ENCODE measurements around the gene RBM45. TPM values are rescaled to one million over a fixed set of nuclear protein-coding genes. Genes with fewer than 3 reads are reported as not detected.
"Not testable (repeated sequence)": the region's sequence is repeated elsewhere in the genome, so short reads cannot be mapped to it uniquely, and the experiment has no call there.

The RBM45 gene
- total RNA-seq, 4 donors from 2014 or later, result 13.8 to 28.1 (median 22.8) TPM

DNA sequence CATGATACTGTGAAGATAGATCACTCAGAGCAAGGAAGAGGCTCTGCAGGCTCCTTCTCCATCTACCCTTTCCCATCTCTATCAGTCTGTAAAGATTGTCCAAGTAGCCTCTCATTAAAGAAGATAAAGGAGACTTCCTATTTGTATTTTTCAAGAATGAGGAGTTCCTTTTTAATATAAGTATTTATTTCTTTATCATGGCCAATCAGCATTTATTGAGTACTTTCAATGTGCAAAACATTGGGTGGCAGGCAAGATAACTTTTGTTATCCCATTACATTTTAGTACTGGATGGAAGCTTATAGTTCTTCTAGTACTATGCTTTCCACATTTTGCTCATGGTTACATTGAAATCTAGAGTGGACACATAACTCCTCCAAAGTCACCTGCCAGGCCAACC, 36.1 kb upstream of the RBM45 start:
- H3K4me3 ChIP-seq, result no peak overlapping the region
- no peaks in the 10 kb centered on the region for H3K27me3 ChIP-seq
- TF ChIP-seq POLR2A (IDR thresholded peaks at IDR 0.05) (no peak), CTCF (IDR thresholded peaks at IDR 0.05) (no peak)
- DNase-seq, result no peak
- no peak overlapping the region for H3K27ac ChIP-seq
- H3K9me3 ChIP-seq, result no peaks in the 10 kb centered on the region
- no peaks in the 10 kb centered on the region for H3K4me1 ChIP-seq
- H3K36me3 ChIP-seq, result no peaks in the 10 kb centered on the region

- H3K4me1 ChIP-seq, H3K9me3 ChIP-seq, H3K4me3 ChIP-seq, H3K36me3 ChIP-seq, H3K27ac ChIP-seq, DNase-seq, H3K27me3 ChIP-seq: not testable (repeated sequence)
These were observed 33.0 kb upstream of the RBM45 start for GRCh38 chr2:178079279-178079678.

DNA sequence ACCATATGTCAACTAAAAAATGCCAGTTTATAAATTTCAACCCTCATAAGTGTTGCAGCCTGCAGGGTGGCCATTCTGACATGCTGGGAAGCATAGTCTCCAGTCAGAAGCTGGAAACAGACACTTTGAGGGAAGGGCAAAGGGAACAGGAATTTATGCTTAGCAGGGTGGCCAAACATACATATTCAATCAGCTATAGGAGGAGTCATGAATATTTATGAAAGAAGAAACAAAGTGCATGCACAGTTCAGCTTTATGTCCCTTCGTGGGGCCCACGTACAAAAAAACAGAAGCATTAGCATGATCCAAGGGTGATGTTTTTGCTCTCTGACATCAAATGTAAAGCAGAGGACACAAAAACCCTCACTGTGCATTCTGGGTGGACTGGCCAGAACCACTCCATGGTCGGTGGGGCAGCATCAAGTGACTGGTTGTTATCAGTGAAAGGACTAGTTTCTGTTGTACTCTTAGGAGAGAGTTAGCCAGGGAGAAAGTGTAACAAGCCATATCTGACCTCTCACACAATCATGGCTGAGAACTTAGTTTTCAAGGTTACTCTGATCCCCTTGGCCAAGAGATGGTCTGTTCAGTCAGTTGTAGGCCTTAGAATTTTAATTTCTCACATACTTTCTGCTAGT, 29.7 kb upstream of the RBM45 start:
- no peak overlapping the region for H3K27ac ChIP-seq
- no peaks in the 10 kb centered on the region for H3K27me3 ChIP-seq
- DNase-seq, result no peak
- TF ChIP-seq CTCF (IDR thresholded peaks at IDR 0.05) (no peak), POLR2A (IDR thresholded peaks at IDR 0.05) (no peak)
- H3K9me3 ChIP-seq, result no peaks in the 10 kb centered on the region
- no peaks in the 10 kb centered on the region for H3K36me3 ChIP-seq
- H3K4me1 ChIP-seq, result no peaks in the 10 kb centered on the region
- no peak overlapping the region for H3K4me3 ChIP-seq

DNA sequence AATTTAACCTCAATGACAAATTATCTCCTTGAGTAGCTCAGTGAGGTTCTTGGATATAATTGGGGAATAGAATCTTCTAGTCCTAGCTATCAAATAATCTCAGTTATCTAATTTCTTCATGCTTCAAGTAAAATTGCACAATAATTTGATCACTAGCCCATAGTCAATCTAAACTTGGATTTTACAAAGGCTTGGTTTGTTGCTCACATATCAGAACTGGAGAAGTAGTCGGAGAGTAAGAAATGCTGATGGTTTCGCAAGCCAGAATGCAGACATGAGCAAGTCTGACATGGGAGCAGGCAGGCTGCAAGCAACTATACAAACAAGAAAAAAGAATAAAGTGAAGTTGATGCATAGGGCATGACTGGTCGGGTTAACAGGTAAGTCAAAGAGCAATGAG, 28.0 kb upstream of the RBM45 start:
- no peaks in the 10 kb centered on the region for H3K9me3 ChIP-seq
- H3K27me3 ChIP-seq, result no peaks in the 10 kb centered on the region
- no peak for DNase-seq
- no peak overlapping the region for H3K4me3 ChIP-seq
- no peaks in the 10 kb centered on the region for H3K4me1 ChIP-seq
- no peaks in the 10 kb centered on the region for H3K36me3 ChIP-seq
- H3K27ac ChIP-seq, result no peak overlapping the region
- no peak for TF ChIP-seq CTCF (IDR thresholded peaks at IDR 0.05)
- no peak for TF ChIP-seq POLR2A (IDR thresholded peaks at IDR 0.05)

DNA sequence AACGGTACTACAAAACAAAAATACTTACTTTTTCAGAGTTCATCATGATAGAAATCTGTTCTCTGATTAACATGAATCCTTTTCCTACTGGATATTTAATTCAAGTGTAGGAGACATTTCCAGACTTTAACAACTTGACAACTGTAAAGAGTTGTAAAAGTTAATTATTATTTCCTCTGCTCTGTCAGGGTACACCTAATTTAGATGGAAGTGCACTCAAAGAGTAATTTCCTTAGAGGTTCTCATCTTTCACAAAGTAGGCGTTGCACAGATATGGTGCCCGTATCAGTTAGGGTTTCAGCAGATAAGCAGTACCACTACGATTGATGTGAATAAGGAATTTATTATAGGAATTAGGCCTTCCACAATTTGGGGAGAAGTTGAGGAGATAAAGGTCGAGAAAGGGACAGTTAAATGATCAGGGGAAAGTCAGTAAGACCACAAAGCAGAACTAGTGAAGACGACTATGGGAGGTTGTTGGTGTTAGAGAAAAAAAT, 23.4 kb upstream of the RBM45 start:
- DNase-seq, result no peak
- H3K4me1 ChIP-seq, result no peaks in the 10 kb centered on the region
- H3K4me3 ChIP-seq, result no peak overlapping the region
- no peak for TF ChIP-seq CTCF (IDR thresholded peaks at IDR 0.05)
- TF ChIP-seq POLR2A (IDR thresholded peaks at IDR 0.05), result no peak
- H3K9me3 ChIP-seq, result no peaks in the 10 kb centered on the region
- no peak overlapping the region for H3K27ac ChIP-seq
- no peaks in the 10 kb centered on the region for H3K36me3 ChIP-seq
- no peaks in the 10 kb centered on the region for H3K27me3 ChIP-seq

DNA sequence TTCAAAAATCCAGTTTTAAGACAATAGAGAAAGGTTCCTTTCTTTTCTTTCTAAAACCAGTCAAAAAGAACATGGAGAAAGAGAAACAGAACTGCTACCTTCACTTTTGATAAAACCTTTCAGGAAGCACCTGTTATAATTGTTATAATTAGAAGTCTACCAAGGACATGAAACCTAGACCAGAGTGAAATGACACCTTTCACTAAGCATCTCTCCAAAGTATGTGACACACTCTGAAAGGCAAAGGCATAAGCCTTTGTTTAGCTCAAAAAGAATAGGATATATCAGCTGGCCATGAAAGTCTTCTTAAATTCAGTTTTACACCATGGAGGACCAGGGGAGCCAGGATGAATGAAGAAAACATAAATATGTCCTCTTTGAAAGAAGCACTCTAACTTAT, 18.8 kb upstream of the RBM45 start:
- Histone ChIP-seq H3K9me3 (no peaks in the 10 kb centered on the region), H3K36me3 (no peaks in the 10 kb centered on the region), H3K4me3 (no peak overlapping the region), H3K27me3 (no peaks in the 10 kb centered on the region), H3K4me1 (no peaks in the 10 kb centered on the region), H3K27ac (no peak overlapping the region)
- DNase-seq, result no peak
- TF ChIP-seq POLR2A (IDR thresholded peaks at IDR 0.05) (no peak), CTCF (IDR thresholded peaks at IDR 0.05) (no peak)

Measured in Peyer's patch (tissue), 4 donors.